ENCODE data around the gene SLC16A6. TPM values are rescaled to one million over a fixed set of nuclear protein-coding genes. Genes with fewer than 3 reads are reported as not detected.

SLC16A6 gene
- polyA plus RNA-seq, 1 donor from 2014 or later, result 15.6 TPM

DNA sequence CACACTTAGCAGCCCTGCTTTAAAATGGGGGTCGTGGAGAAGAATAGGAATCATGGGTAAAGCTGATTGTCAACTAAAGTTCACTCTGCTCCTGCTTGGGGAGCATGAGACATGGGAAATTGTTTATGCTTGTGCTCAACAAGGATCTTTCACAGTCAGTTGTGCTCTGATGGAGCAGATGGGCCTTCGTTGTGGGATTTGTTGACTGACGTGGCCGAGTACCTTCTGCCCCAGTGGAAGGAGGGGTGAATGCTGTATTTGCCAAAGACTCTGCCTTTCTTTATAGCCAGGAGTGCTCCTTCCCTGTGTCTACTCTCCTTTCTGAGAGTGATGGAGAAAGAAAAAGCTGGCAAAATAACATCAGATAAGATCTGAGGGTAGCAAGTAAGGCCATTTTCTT is 11.7 kb upstream of the SLC16A6 start:
- no peak overlapping the region for H3K27ac ChIP-seq (ENCODE audit: low read length)
- no peaks in the 10 kb centered on the region for H3K9me2 ChIP-seq (ENCODE audit: insufficient read depth, low read length)
- no peak overlapping the region for H3K9ac ChIP-seq (ENCODE audit: low read length)
- H3K9me3 ChIP-seq (ENCODE audit: low read length), result peaks cover 3% of the 10 kb centered on the region
- no peaks in the 10 kb centered on the region for H3F3A ChIP-seq (ENCODE audit: insufficient read depth, low read length, poor library complexity, severe bottlenecking)
- H3K36me3 ChIP-seq (ENCODE audit: insufficient read depth, low read length), result no peaks in the 10 kb centered on the region
- no peak for TF ChIP-seq RAD21 (conservative IDR thresholded peaks at IDR 0.05)
- H3K27me3 ChIP-seq (ENCODE audit: insufficient read depth, low read depth, low read length), result no peaks in the 10 kb centered on the region
- H3K4me2 ChIP-seq (ENCODE audit: low read length), result no peak overlapping the region
- no peaks in the 10 kb centered on the region for H4K20me1 ChIP-seq (ENCODE audit: insufficient read depth)
- no peaks in the 10 kb centered on the region for H3K79me2 ChIP-seq (replicated peaks; ENCODE audit: insufficient read depth, low read length)
- H2AFZ ChIP-seq (ENCODE audit: low read depth, low read length), result no peak overlapping the region
- no peak overlapping the region for H3K4me3 ChIP-seq (ENCODE audit: low read length)

DNA sequence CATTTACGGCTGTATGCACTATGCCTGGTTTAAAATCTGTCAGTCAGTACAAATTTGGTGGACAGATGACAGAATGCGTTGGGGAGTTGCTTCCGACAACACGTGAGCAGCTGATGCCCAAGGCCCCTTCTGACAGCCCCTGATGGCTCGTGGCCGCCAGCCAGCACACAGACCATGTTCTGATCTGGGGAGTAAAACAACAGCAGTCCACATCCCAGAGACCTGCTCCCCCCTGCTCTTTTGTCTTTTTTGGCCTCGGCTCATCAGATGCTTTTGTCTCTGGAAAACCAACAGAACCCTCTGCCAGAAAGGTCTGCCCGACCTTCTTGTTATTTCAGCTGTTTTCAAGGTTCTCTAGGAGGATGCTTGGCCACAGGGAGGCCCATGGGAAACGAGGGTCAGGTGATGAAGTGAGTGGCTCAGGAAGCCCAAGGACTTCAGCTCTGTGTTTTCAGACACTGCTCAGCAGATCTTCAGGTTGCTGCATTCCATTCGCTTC is 11.2 kb upstream of the SLC16A6 start:
- Histone ChIP-seq H3K79me2 (replicated peaks; ENCODE audit: insufficient read depth, low read length) (no peaks in the 10 kb centered on the region), H2AFZ (ENCODE audit: low read depth, low read length) (no peak overlapping the region), H3K36me3 (ENCODE audit: insufficient read depth, low read length) (no peaks in the 10 kb centered on the region), H3F3A (ENCODE audit: insufficient read depth, low read length, poor library complexity, severe bottlenecking) (no peaks in the 10 kb centered on the region), H3K27ac (ENCODE audit: low read length) (no peak overlapping the region), H4K20me1 (ENCODE audit: insufficient read depth) (no peaks in the 10 kb centered on the region), H3K4me3 (ENCODE audit: low read length) (no peak overlapping the region), H3K9me3 (ENCODE audit: low read length) (peaks cover 3% of the 10 kb centered on the region), H3K9me2 (ENCODE audit: insufficient read depth, low read length) (no peaks in the 10 kb centered on the region), H3K27me3 (ENCODE audit: insufficient read depth, low read depth, low read length) (no peaks in the 10 kb centered on the region), H3K9ac (ENCODE audit: low read length) (no peak overlapping the region), H3K4me2 (ENCODE audit: low read length) (no peak overlapping the region)
- TF ChIP-seq, protein P1, sequence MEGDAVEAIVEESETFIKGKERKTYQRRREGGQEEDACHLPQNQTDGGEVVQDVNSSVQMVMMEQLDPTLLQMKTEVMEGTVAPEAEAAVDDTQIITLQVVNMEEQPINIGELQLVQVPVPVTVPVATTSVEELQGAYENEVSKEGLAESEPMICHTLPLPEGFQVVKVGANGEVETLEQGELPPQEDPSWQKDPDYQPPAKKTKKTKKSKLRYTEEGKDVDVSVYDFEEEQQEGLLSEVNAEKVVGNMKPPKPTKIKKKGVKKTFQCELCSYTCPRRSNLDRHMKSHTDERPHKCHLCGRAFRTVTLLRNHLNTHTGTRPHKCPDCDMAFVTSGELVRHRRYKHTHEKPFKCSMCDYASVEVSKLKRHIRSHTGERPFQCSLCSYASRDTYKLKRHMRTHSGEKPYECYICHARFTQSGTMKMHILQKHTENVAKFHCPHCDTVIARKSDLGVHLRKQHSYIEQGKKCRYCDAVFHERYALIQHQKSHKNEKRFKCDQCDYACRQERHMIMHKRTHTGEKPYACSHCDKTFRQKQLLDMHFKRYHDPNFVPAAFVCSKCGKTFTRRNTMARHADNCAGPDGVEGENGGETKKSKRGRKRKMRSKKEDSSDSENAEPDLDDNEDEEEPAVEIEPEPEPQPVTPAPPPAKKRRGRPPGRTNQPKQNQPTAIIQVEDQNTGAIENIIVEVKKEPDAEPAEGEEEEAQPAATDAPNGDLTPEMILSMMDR (IDR thresholded peaks at IDR 0.05; ENCODE audit: poor library complexity, severe bottlenecking), result no peak
- TF ChIP-seq, protein P2, sequence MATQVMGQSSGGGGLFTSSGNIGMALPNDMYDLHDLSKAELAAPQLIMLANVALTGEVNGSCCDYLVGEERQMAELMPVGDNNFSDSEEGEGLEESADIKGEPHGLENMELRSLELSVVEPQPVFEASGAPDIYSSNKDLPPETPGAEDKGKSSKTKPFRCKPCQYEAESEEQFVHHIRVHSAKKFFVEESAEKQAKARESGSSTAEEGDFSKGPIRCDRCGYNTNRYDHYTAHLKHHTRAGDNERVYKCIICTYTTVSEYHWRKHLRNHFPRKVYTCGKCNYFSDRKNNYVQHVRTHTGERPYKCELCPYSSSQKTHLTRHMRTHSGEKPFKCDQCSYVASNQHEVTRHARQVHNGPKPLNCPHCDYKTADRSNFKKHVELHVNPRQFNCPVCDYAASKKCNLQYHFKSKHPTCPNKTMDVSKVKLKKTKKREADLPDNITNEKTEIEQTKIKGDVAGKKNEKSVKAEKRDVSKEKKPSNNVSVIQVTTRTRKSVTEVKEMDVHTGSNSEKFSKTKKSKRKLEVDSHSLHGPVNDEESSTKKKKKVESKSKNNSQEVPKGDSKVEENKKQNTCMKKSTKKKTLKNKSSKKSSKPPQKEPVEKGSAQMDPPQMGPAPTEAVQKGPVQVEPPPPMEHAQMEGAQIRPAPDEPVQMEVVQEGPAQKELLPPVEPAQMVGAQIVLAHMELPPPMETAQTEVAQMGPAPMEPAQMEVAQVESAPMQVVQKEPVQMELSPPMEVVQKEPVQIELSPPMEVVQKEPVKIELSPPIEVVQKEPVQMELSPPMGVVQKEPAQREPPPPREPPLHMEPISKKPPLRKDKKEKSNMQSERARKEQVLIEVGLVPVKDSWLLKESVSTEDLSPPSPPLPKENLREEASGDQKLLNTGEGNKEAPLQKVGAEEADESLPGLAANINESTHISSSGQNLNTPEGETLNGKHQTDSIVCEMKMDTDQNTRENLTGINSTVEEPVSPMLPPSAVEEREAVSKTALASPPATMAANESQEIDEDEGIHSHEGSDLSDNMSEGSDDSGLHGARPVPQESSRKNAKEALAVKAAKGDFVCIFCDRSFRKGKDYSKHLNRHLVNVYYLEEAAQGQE (IDR thresholded peaks at IDR 0.05; ENCODE audit: borderline replicate concordance), result no peak
- TF ChIP-seq RAD21 (conservative IDR thresholded peaks at IDR 0.05) (no peak), EP300 (conservative IDR thresholded peaks at IDR 0.05; ENCODE audit: poor library complexity, severe bottlenecking) (no peak), EZH2 (IDR thresholded peaks at IDR 0.05; ENCODE audit: borderline replicate concordance, insufficient read depth, low read length, poor library complexity, severe bottlenecking) (no peak), SMC3 (conservative IDR thresholded peaks at IDR 0.05; ENCODE audit: poor library complexity) (no peak), MXI1 (conservative IDR thresholded peaks at IDR 0.05; ENCODE audit: poor library complexity, severe bottlenecking) (no peak), TAF1 (IDR thresholded peaks at IDR 0.05; ENCODE audit: low read depth) (no peak), POLR2AphosphoS5 (IDR thresholded peaks at IDR 0.05) (no peak)

All from neural cell (in vitro differentiated cells).